Eye (tissue), 1 donor: Measurements from ENCODE around the gene ACKR3.
A peak's percentile ranks its signal among the peaks of the same experiment; 100 is the strongest.

ENCODE experiments used
- DNase-seq: peaks from one replicate; pipeline ENCODE4 v3.0.0-alpha.2; 2015

ACKR3 gene

DNA sequence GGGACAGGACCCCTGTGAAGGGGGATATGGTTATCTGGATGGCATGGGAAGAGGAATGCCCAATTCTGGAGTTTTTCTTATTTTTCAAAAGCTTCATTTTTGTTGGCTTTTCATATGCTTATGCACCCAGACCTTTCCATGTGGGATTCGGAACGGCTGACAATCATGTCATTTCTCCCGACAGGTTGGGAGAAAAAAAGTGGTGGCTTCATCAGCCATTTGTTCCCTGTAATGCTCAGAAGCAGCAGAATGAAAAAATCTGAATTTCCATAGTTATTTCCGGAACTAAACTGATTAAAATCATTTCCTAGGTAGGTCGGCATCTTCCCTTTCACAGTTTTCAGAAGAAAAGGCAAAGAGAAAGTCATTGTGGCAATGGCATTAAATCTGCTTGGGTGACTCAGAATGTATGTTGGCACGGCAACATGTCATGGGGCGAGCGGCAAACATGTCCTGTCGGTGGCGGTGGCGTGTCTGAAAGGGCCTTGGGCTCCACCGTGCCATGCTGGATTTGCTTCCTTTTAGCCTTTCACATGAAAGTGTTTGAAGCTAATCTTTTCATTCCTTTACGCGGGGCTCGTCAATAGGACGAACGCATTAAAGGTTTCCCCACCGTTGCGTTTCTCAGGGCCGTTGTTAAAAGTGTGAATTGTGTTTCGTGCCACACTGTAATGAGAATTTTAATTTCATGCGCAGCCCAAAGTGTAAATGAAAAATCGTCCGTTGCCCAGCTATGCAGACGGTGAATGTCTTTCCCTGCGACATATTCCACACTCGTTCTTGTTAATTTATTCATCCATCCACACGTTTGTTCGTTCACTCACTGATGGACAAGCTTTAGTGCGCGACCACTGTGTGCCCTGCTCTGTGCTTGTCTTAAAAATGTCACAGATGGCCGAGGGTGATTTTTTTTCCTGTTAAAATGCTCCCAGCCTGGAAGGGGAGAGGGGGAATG is 18.5 kb downstream of the ACKR3 start:
- peak; percentile 58 for DNase-seq

DNA sequence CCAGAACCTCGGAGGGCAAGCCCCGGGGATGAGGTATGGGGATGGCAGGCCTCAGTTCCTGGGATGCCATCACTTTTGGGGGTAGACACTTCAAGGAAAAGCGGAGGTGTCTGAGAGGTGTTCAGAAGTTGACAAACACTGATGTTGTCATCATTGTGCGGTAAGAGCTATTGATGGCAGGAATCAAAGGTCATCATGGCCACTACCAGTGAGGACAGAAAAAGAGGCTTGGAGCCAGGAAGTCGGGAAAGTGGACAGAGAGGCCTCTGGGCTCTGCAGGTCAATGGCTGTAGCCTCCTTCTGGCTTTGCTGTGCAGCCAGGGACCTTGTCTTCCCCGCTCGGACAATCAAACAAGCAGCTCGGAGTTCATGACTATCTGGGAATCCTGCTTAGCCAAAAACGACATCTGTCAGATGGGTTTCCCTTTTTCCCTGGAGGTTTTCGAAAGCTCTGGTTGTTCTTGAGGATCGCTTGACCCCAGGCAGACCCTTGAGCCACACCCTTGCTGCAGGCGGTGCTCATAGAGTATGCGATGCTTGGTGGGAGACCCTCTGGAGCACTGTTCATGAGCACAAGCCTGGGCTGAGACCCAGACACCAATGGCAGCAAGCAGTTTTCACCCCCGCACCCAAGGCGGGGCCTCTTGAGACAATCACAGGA is 19.4 kb downstream of the ACKR3 start:
- DNase-seq = no peak

DNA sequence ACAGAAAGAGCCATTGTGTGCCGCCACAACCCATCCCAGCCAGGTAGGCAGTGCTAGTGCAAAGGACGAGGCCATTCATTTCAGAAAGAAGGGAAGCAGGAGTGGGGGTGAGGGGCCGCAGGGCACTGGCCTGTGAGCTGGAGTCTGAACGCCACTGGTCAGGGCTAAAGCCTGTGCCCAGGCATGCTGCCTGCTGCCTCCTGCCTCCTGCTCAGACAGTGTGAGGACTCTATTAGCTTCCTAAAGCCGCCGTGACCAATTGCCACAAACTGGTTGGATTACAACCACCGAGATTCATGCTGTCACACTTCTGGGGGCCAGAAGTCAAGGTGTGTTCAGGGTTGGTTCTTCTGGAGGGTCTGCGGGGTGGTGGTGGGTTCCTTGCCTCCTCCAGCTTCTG is 21.2 kb downstream of the ACKR3 start:
- DNase-seq = no peak

DNA sequence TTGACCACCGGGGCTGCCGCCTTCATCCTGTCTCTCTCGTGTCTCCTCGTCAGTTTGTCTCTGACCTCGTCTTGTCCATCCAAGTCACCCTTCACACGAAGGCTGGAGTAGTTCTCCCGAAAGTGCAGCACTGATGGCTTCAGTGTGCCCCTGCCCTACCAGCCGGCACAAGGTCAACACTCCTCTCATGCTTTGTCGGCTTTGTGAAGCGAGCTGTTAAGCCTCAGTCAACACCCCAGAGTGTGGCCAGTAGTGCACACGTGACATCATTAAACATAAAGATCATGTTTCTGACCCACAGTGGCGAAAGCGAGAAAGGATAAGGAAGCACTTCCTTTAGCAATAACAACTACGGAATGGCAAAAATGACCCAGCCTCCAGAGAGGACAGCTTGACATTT is 23.2 kb downstream of the ACKR3 start:
- no peak for DNase-seq

DNA sequence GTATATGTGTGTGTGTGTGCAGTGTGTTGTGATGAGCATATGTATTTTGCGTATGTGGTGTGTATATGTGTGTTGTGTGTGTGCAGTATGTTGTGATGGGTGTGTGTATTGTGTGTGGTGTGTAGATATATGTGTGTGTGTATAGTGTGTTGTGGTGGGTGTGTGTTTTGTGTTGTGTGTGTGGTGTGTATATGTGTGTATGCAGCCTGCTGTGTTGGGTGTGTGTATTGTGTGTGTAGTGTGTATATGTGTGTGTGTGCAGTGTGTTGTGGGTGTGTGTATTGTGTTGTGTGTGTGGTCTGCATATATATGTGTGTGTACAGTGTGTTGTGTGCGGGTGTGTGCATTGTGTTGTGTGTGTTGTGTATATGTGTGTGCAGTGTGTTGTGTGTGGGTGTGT is 23.9 kb downstream of the ACKR3 start:
- DNase-seq = no peak

DNA sequence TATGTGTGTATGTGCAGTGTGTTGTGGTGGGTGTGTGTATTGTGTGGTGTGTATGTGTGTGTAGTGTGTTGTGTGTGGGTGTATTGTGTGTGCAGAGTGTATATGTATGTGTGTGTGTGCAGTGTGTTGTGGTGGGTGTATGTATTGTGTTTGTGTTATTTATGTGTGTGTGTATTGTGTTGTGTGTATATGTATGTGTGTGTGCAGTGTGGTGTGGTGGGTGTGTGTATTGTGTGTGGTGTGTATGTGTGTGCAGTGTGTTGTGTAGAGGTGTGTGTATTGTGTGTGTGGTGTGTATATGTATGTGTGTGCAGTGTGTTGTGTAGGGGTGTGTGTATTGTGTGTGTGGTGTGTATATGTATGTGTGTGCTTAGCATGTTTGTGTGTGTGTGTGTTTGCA is 24.3 kb downstream of the ACKR3 start:
- no peak for DNase-seq

DNA sequence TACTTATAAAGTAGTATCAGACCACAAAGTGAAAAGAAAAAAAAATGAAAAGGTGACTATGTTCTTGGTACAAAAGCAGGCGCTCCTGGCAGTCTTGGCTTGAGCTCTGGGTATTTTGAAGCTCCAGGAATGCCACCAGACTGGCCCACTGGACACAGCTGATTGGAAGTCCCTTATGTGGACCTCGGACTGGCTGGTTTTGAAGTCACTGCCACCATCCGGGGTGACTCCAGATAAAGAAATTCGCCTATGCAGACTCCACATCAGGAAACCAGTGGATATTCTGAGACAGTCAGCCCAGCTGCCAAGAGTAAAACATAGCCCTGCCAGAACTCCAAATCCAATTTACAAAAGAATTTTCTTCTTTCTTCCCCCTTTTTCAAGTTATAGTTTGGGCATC is 28.0 kb downstream of the ACKR3 start:
- DNase-seq = no peak

DNA sequence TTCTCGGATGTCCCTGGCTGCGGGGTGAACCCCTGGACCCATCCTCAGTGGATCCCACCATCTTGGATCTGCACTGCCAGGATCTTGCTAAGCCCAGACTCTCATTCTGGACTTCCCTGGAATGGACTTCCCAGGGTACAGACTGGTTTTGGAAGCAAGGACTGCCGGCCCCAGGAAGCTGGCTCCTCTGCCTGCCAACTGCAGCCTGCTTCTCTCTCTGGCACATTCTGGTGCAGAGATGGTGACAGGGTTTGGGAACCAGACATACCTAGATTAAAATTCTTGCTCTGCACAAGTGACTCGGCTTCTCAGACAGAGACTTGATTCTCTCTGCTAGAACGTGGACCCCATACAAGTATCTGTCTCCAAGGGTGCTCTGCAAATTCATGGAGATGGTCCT is 29.4 kb downstream of the ACKR3 start:
- no peak for DNase-seq

DNA sequence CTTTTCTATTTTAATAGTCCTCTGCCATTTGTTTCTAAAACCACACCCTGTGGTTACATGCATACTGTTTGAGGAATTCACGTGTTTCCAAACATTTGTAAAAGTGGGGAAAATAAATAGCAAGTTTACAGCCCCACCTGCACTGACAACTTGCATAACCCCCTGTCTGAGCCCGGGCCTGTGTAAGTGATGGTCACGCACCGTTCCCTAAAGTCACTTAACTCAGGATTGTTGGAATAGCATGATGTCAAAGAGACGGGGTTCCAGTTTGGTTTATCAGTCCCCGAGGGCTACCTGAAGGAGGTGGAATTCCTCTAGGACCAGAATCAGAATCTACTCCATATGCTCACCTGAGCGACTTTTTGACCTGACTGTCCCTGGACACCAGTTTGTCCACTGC is 30.5 kb downstream of the ACKR3 start:
- DNase-seq = no peak

DNA sequence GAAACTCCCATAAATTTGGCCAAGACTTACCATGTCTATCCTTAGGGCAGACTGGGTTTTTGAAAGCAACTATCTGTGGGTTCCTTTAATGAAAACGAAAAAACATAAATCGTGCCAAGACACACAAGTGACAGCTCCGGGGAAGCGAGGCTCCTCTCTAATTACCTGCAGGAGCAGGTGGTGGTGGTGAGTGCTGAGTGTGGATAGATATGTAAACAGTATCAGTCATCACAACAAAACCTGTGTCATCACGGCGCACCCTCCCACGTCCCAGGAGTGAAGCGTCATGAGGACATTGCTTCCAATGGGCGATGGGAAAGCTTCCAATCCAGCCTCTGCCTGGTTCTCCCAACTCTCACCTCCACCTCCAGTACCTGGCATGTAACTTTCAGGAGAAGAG is 31.3 kb downstream of the ACKR3 start:
- no peak for DNase-seq

DNA sequence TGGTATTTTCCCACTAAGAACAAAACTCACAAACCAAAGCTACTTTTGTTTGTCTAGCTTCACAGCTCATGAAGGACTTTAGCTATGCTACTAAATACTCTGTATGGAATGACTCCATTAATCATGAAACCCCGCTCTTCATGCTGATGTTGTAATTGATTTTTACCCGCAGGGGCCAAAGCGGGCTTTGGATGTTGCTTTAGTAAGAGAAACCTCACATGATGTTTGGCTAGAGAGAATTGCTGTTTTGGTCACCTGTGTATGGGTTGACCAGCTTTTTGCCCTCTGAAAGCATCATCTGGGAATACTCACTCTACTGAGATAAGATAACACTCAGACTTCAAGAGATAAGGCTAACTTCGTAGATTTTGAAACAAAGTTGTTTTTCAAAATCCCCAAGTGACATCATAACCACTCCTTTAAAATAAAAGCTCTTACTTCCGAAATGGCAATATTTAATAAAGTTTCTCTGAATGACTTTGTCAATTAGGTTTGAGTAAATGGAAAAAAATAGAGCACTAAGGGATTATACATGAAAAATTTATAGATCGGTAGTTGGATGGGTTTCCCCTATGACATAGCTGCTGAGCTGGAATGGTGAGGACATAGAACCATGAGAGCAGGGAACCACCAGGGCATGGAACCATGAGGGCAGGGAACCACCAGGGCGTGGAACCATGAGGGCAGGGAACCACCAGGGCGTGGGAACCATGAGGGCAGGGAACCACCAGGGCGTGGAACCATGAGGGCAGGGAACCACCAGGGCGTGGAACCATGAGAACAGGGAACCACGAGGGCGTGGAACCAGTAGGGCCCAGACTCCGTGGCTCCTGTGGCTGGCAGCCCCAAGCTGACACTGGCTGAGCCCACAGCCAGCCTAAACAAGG is 31.9 kb downstream of the ACKR3 start:
- no peak for DNase-seq

DNA sequence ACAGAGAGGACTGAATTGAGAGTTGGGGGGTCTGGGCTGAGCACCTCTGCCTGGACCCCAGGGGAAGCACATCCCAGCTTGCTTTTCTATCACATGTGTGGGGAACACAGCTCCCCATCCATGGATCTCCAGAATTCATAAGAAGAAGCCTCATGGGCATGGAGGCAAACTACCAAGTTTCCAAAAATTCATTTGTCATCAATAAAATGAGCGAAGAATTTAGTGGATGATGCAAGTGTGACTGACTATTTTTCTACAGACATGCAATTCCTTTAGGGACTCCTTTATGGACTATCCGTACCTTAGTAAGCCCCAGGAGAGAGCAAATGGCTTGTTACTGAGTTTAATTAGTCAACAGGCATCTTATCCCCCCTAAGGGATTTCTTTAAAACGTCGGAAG is 33.1 kb downstream of the ACKR3 start:
- no peak for DNase-seq

DNA sequence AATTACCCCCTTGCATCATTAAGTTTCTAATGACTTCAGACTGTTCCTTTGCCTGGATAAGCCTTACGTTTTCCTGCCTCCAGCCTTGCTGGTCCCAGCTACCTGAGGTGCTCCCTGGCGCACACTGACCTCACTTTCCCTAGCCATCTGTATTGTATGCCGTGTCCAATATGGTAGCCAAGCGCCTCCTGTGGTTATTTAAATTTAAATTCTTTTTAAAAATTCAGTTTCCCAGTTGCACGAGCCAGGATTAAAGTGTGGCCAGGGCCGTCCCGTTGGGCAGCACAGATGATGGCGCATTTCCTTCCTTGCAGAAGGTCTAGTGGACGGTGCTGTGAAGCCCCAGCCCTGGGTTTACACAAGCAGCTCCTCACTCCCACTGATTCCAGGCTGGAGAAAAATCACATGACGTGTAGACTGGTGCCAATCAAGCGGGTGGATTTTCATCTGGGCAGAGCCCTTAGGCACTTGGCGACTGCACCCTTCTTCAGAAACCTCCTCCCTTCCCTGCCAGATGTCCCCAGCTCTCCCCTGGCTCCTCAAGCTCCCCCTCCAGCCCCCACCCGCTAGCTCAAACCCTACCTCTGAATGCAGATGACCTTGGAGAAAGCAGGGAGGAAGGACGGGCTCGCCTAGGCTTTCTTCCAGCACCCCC is 33.9 kb downstream of the ACKR3 start:
- DNase-seq = no peak

DNA sequence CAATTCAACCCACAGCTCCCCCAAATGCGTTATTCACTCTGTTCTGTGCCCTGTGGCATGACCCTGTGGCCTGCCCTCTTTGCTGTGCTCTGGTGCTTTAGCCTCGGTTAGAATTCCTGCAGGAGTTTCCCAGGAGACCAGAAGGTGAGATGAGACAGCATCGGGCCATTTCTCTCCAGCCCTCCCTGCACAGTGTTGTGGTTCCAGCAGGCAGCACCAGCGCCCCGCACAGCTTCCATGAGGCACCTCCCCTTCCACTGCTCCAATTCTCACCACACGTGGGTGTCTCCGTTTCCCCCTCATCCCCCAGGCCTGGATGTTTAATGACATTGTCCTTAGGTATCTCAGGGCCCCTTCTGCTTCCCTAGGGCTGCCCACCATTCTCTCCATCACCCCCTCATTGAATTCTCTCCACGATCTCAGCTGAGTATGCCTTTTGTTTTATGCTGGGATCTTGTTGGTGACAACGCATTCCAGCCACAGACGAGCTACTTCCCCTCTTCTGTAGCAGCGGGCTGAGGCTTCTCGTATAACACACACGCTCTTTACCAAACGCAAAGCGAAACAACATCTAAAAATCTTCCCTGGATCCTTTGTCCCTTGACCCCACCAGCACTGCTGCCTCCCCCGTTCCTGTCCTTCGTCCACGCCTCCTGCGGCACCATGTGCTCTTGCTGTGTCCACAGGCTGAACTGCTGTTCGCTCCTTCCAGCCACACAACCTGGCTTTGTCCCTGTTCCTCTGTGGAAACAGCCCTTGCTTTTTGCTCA is 35.1 kb downstream of the ACKR3 start:
- DNase-seq = no peak

DNA sequence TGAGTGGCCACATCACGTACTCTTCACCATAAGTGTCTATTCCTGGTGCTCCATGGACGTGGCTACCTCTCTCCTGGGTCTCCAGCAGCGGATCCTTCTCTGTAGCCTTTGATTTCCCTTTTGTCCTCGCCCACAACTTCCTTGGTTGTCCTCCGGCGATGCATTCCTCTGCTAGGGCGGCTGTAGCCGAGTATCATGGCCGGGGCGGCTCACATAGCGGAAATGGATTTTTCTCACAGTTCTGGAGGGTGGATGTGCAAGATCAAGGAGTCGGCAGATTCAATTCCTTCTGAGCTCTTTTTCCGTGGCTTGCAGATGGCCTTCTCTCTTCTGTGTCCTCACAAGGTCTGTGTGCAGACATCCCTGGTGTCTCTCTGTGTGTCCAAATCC is 35.7 kb downstream of the ACKR3 start:
- DNase-seq = no peak

DNA sequence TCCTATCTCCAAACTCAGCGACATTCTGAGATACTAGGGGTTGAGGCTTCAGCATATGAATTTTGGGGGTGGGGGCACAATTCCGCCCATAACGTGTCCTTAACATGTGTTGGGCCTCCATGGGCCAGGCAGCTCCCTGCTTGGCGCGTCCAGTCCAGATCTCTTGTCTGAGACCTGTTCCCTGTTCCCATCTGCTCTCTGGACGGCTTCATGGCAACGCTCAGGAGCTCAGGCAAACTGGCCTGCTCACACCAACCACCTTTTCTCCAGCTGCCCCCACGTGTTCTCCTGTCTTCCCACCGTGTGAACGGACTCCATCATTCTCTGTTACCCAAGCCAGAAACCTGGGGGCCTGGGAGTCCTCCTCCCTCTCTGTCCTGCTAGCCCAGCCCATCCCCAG is 36.4 kb downstream of the ACKR3 start:
- no peak for DNase-seq

DNA sequence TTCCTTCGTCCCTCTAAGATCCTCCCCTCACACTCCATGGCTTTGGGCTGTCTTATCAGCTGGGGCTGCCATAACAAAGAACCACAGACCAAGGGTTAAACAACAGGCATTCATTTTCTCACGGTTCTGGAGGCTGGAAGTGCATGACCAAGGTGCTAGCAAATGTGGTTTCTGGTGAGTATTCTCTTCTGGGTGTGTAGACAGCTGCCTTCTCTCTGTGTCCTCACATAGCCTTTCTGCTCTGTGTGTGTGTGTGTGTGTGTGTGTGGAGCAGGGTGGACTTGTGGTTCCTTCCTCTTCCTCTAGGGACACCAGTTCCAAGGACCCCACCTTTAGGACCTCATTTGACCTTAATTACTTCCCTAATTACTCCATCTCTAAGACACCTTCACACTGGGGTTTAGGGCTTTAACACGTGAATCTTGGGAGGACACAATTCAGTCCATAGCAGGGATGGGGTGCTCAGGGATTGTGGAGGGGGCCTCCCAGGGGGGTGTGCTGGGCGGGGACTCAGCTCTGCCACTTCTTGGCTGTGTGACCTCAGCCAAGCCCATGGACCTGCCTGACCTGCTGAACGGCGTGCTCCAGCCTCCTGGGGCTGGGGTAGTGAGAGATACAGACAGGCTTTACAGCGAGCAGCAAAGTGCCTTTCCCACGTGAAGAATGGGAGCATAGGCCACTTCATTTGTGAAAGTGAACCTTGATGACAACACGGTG is 38.0 kb downstream of the ACKR3 start:
- DNase-seq = no peak

DNA sequence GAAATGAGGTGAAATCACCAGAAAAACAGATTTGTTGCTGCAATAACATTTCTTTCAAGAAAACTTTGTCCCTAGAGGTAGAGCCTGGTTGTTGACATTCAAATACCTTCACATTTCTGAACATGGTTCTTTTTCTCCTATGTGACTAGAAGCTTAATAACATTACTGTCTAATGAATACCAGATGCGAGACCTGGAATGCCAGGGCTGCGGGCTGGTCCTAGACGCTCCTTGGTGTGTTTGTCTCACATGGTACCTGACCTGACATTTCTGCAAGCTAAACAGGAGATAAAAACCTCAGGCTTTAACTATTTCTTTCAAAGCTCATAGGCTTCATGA is 38.5 kb downstream of the ACKR3 start:
- no peak for DNase-seq

DNA sequence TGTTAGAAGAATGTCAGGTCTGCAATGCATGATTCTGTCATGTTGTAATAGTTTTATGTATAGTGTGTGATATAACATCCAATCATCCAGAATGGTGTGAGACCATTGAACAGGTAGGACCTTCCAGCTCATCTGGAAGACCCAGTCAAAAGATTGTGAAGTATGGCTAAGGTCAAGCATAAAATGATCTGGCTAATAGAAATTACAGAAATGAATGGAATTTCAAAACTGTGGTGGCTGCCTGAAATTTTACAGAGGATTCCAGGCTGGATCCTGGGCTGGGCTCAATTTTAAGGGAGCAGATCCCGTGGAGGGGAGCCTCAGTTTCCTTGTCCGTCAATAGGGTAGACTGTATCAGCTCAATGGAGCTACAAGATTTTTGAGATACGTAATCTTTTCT is 39.1 kb downstream of the ACKR3 start:
- no peak for DNase-seq

DNA sequence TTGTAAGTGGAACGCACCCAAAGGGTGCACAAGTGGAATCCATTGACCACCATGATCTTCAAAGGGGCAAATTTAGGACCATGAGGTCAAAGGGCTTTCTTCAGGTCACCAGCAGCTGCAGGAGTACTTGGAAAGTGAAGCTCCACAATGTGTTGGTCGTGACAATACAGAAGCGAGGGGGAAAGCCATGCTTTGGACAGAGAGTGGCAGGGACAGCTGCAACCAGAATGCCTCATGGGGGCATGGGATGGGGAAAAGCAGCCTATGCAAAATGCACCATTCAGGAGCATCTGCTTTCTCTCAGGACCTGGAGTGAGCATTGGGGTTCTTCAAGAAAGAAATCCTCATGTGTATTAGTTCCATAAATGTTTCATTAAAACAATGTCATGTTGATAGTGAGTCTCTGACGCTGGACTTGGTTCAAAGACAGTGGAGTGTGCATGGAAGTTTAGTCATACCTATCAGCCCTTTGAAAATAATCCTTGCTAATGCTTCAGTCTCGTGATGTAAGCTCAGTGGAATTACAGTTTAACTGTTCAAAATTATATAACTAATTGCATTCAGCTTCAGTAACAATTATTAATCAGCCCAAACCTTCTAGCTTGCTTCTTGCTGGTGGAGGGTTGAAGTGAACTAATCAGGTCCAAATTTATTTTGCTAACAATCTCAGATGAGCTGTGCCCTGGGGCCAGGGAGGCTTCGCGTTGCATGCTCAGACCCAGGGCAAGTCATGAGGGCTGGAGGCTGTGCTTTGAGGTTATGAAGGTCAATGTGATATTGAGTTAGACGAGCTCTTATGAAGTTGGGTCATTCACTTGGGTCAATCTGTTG is 41.6 kb downstream of the ACKR3 start:
- no peak for DNase-seq

DNA sequence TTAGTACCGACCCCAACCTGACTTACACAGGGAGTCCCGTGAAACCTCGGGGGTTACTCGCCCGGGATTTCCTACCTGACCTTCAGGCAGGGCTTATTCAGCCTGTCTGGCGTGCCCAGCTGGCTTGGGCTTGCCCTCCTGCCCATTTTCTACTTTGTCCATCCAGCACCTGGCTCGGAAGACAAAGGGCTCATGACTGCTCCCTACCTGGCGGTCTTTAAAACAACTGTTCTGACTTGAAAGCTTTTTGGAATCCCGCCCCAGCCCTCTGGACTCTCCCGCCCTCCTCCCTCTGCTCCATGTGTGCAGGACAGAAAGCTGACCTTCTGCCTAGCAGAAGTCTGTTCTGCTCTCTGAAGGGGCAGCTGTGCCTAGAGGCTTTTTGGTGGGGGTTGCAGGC is 43.1 kb downstream of the ACKR3 start:
- DNase-seq = no peak
